Camera-type eye (tissue), 1 donor: ENCODE measurements around the gene ANKRD22. TPM values are rescaled to one million over a fixed set of nuclear protein-coding genes. Genes with fewer than 3 reads are reported as not detected.

ENCODE experiments used
- total RNA-seq: library from RNA; depleted of rRNA; stranded (reverse); fragments of >200 nt; gene quantifications from one replicate; pipeline ENCODE4 v1.2.3, GENCODE V29; 2014

ANKRD22 gene
- total RNA-seq = 0.44 TPM

DNA sequence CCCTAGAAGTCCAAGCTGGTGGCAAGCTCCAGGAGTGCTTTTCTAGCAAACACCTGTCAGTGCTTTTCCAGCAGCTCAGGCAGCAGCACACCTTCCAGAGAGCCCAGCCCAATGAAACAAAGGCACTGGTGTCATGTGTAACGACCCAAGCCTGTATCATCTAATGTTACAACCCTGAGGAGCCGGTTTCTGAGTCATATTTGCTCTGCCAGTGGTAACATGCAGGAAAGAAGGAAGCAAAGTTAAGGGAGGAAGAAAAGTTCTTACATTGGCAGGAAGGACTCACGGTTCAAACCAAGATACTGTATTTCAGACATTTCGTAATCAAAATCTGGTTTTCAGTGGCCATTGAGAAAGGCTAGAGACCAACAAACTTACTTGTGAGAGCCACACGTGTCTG lies at the start of gene ANKRD22:
TSS of gene ANKRD22 (minus strand) at position 139 of the 400 bp plus-strand sequence. CDS start 237 bp downstream, outside the sequence.

DNA sequence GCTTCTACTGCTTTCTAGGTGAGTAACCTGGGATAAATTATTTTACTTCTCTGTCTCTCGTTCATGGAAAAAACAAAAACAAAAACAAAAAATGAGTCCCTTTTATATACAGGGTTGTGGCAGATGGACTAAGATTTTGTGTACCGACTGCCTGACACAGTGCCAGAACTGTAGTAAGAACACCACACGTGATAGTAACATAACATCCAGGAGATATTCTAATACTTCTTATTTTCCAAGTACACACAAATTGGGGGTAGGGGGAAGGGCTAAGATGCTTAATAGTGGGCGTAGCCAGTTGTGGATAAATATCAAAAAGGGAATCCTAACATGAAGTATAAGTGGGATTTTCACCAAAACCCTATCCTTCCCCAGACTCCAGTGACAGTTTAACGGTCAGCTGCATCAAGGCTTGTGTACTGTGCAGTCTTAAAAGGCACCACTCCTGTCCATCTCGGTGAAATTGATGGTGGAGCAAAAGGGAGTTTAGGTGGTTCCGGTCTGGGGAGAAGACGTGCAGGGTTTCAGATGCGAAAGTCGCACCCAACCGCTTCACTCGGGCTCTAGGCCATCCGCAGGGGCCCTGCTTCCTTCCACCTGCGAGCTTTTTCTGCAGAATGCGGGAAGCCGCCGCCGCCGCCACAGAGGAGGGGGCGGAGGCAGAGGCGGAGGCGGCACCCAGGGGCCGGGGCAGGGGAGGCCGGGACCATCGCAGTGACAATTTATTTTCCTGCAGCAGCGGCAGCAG lies 28.1 kb upstream of the ANKRD22 start, which contains the start of gene STAMBPL1:
TSS of gene STAMBPL1 (plus strand) at position 712 of the 748 bp plus-strand sequence. CDS start 21,464 bp downstream, outside the sequence.

DNA sequence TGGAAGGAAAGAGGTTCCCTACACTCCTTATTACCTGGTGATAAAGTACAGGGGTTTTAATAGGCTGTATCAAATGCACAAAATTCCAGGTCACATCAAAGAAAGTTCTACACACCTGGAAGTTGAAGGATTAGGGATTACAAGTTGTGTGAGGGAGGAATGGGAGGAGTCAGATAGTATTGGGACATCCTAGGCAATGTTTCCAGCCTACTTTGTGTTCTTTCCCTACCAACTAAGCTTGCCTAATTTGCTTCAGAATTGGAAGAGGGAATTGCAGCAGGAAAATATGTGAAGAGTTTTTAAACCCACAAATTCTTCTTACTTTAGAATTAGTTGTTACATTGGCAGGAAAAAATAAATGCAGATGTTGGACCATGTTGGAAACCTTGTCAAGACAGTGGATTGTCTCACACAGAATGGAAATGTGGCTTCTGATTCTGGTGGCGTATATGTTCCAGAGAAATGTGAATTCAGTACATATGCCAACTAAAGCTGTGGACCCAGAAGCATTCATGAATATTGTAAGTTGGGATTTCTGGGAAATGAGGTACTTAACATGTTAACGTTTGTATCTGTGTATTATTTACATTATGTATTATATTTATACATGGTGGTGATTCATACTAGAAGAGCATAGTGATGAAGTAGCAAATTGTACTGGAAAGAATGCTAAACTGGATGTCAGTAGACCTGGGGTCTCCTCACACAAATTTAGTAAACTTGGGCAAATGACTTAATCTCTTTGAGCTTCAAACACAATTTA lies 48.9 kb downstream of the ANKRD22 start, which contains the start of gene LIPM:
TSS of gene LIPM (plus strand) at position 208 of the 763 bp plus-strand sequence. CDS start at position 375, 167 bp downstream.

Other genes with a start within 250 kb of the ANKRD22 start
- gene LIPF, start 187.4 kb downstream of the ANKRD22 start, total RNA-seq = not detected
- not detected for gene LIPK, start 145.6 kb downstream of the ANKRD22 start, total RNA-seq
- not detected for gene LIPN, start 91.8 kb downstream of the ANKRD22 start, total RNA-seq
- gene LIPM, start 49.1 kb downstream of the ANKRD22 start, total RNA-seq = not detected
- 25.1 TPM for gene STAMBPL1, start 28.4 kb upstream of the ANKRD22 start, total RNA-seq
- 647 TPM for gene ACTA2, start 100.9 kb upstream of the ANKRD22 start, total RNA-seq
- 12.3 TPM for gene FAS, start 139.0 kb upstream of the ANKRD22 start, total RNA-seq